ENCODE results near the gene FUS.
"Not testable (repeated sequence)": the region's sequence is repeated elsewhere in the genome, so short reads cannot be mapped to it uniquely, and the experiment has no call there.

FUS gene

GRCh38 chr16:31179747-31180459 is at the start of gene FUS:
FUS (plus strand) TSS chr16:31180139; CDS start chr16:31180215, 76 bp downstream.
- DNase-seq (ENCODE audit: low read depth in 3 of 3), result peak; percentile 75 to 89 (median 84)

GRCh38 chr16:31130336-31130891 is 49.5 kb upstream of the FUS start:
- no peak for DNase-seq (ENCODE audit: low read depth in 3 of 3)

GRCh38 chr16:31130899-31131298 is 49.0 kb upstream of the FUS start:
- no peak for DNase-seq (ENCODE audit: low read depth in 3 of 3)

GRCh38 chr16:31131416-31131815 is 48.5 kb upstream of the FUS start:
- no peak for DNase-seq (ENCODE audit: low read depth in 3 of 3)

- no peak for DNase-seq (ENCODE audit: low read depth in 3 of 3)
These were observed 48.1 kb upstream of the FUS start for GRCh38 chr16:31131841-31132271.

GRCh38 chr16:31132303-31132979 is 47.5 kb upstream of the FUS start:
- DNase-seq (ENCODE audit: low read depth in 3 of 3), result no peak

GRCh38 chr16:31133046-31133501 is 46.9 kb upstream of the FUS start:
- DNase-seq (ENCODE audit: low read depth in 3 of 3), result no peak

- no peak for DNase-seq (ENCODE audit: low read depth in 3 of 3)
These were observed 45.8 kb upstream of the FUS start for GRCh38 chr16:31134091-31134571.

GRCh38 chr16:31134625-31135534 is 45.1 kb upstream of the FUS start:
- no peak for DNase-seq (ENCODE audit: low read depth in 3 of 3)

GRCh38 chr16:31135535-31136286 is 44.2 kb upstream of the FUS start, which contains the start of gene PRSS8:
PRSS8 (minus strand) TSS chr16:31135727; CDS start chr16:31135498, 229 bp downstream.
- no peak for DNase-seq (ENCODE audit: low read depth in 3 of 3)

- no peak for DNase-seq (ENCODE audit: low read depth in 3 of 3)
These were observed 43.7 kb upstream of the FUS start for GRCh38 chr16:31136287-31136662.

GRCh38 chr16:31136822-31137499 is 43.0 kb upstream of the FUS start:
- DNase-seq (ENCODE audit: low read depth in 3 of 3), result not testable (repeated sequence)

- no peak for DNase-seq (ENCODE audit: low read depth in 3 of 3)
These were observed 41.0 kb upstream of the FUS start for GRCh38 chr16:31138621-31139578.

- DNase-seq (ENCODE audit: low read depth in 3 of 3), result not testable (repeated sequence)
These were observed 38.9 kb upstream of the FUS start for GRCh38 chr16:31141071-31141469.

GRCh38 chr16:31141489-31142108 is 38.3 kb upstream of the FUS start:
- DNase-seq (ENCODE audit: low read depth in 3 of 3), result no peak

- peak; percentile 95 to 98 (median 97) for DNase-seq (ENCODE audit: low read depth in 3 of 3)
These were observed 37.6 kb upstream of the FUS start for GRCh38 chr16:31142109-31143010.

- no peak for DNase-seq (ENCODE audit: low read depth in 3 of 3)
These were observed 36.8 kb upstream of the FUS start for GRCh38 chr16:31143011-31143693.

Data from stimulated activated CD4-positive, alpha-beta T cell treated with anti-CD3 and anti-CD28 coated beads, TNF-alpha, amount 100 ng/mL, for 4 hours (primary cell).